ENCODE measurements around the gene PHRF1.
A peak's percentile ranks its signal among the peaks of the same experiment; 100 is the strongest.

PHRF1 gene

Small RNA genes within 50 kb of the gene (small RNA-seq; reads per million reads assigned to genes)
- 188 reads per million, percentile 97 among the genes with 10 or more reads in this experiment for gene MIR210 (ENCODE audit: insufficient read depth)
